ENCODE measurements around the gene KIZ. TPM values are rescaled to one million over a fixed set of nuclear protein-coding genes. Genes with fewer than 3 reads are reported as not detected.

The KIZ gene
- total RNA-seq, 2 donors from 2014 or later, result 6.3 to 17.1 TPM

GRCh38 chr20:21213691-21214090, 87.8 kb downstream of the KIZ start:
- no peak overlapping the region for H3K9ac ChIP-seq (ENCODE audit: low read depth in 2 of 2, low read length in 2 of 2)
- DNase-seq, result no peak
- H3K27me3 ChIP-seq, result no peaks in the 10 kb centered on the region
- H3K36me3 ChIP-seq, result no peaks in the 10 kb centered on the region
- H3K9me3 ChIP-seq, result no peaks in the 10 kb centered on the region
- TF ChIP-seq, protein P1, sequence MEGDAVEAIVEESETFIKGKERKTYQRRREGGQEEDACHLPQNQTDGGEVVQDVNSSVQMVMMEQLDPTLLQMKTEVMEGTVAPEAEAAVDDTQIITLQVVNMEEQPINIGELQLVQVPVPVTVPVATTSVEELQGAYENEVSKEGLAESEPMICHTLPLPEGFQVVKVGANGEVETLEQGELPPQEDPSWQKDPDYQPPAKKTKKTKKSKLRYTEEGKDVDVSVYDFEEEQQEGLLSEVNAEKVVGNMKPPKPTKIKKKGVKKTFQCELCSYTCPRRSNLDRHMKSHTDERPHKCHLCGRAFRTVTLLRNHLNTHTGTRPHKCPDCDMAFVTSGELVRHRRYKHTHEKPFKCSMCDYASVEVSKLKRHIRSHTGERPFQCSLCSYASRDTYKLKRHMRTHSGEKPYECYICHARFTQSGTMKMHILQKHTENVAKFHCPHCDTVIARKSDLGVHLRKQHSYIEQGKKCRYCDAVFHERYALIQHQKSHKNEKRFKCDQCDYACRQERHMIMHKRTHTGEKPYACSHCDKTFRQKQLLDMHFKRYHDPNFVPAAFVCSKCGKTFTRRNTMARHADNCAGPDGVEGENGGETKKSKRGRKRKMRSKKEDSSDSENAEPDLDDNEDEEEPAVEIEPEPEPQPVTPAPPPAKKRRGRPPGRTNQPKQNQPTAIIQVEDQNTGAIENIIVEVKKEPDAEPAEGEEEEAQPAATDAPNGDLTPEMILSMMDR (IDR thresholded peaks at IDR 0.05), result no peak
- no peaks in the 10 kb centered on the region for H3K4me1 ChIP-seq
- H3K27ac ChIP-seq, result no peak overlapping the region
- intact Hi-C loops (cut with DNase I), result no loop called here
- H3K4me3 ChIP-seq, result no peak overlapping the region

DNA sequence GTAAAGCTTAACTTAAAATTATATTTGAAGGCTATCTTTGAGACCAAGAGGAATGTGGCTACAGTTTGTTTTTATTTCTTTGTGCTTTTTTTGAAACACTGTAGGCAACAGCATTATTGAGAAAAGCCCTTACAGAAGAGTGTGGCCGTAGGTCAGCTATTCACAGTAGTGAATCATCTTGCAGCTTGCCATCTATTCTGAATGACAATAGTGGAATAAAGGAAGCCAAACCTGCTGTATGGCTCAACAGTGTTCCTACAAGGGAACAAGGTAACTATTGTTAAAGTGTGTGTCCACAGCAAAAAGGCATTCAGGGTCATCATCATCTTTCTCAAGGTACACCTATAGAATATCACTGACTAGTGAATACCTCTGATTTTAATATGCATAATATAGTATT, 88.5 kb downstream of the KIZ start:
- no peaks in the 10 kb centered on the region for H3K36me3 ChIP-seq
- H3K9ac ChIP-seq (ENCODE audit: low read depth in 2 of 2, low read length in 2 of 2), result no peak overlapping the region
- intact Hi-C loops (cut with DNase I), result no loop called here
- H3K9me3 ChIP-seq, result no peaks in the 10 kb centered on the region
- no peak overlapping the region for H3K4me3 ChIP-seq
- H3K4me1 ChIP-seq, result no peaks in the 10 kb centered on the region
- TF ChIP-seq, protein P1 (IDR thresholded peaks at IDR 0.05), result no peak
- no peak for DNase-seq
- no peaks in the 10 kb centered on the region for H3K27me3 ChIP-seq
- no peak overlapping the region for H3K27ac ChIP-seq

- H3K9ac ChIP-seq (ENCODE audit: low read depth in 2 of 2, low read length in 2 of 2), result no peak overlapping the region
- no peaks in the 10 kb centered on the region for H3K36me3 ChIP-seq
- DNase-seq, result no peak
- TF ChIP-seq, protein P1 (IDR thresholded peaks at IDR 0.05), result no peak
- H3K27me3 ChIP-seq, result no peaks in the 10 kb centered on the region
- no peaks in the 10 kb centered on the region for H3K9me3 ChIP-seq
- H3K27ac ChIP-seq, result no peak overlapping the region
- H3K4me3 ChIP-seq, result no peak overlapping the region
- H3K4me1 ChIP-seq, result no peaks in the 10 kb centered on the region
- intact Hi-C loops (cut with DNase I), result no loop called here
These were observed 93.8 kb downstream of the KIZ start for GRCh38 chr20:21219686-21220085.

DNA sequence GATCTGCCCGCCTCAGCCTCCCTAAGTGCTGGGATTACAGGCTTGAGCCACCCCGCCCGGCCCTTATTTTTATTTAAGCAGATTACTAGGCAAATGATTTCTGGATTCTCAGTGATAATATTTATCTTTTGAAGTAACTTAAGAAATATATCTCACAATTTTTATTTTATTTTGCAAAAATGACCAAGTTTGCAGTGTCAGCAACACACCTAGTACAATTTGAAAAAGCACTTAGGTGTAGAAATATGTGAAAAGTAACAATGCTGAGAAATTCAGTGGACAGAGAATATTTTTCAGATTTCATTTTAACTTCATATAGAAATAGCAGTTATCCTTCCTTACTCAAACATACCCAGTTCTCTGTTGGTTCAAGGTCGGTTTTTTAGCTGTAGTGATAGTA, 98.3 kb downstream of the KIZ start:
- H3K4me1 ChIP-seq, result no peaks in the 10 kb centered on the region
- H3K36me3 ChIP-seq, result no peaks in the 10 kb centered on the region
- H3K9ac ChIP-seq (ENCODE audit: low read depth in 2 of 2, low read length in 2 of 2), result no peak overlapping the region
- no peak for DNase-seq
- TF ChIP-seq, protein P1 (IDR thresholded peaks at IDR 0.05), result no peak
- intact Hi-C loops (cut with DNase I), result no loop called here
- no peak overlapping the region for H3K4me3 ChIP-seq
- no peaks in the 10 kb centered on the region for H3K27me3 ChIP-seq
- no peaks in the 10 kb centered on the region for H3K9me3 ChIP-seq
- H3K27ac ChIP-seq, result no peak overlapping the region

GRCh38 chr20:21225215-21225947, 99.5 kb downstream of the KIZ start:
- H3K27ac ChIP-seq, result no peak overlapping the region
- H3K36me3 ChIP-seq, result no peaks in the 10 kb centered on the region
- no peak for DNase-seq

More at GRCh38 chr20:21225215-21225947, 99.5 kb downstream of the KIZ start:
- intact Hi-C loops (cut with DNase I), result no loop called here
- H3K27me3 ChIP-seq, result no peaks in the 10 kb centered on the region
- H3K9ac ChIP-seq (ENCODE audit: low read depth in 2 of 2, low read length in 2 of 2), result no peak overlapping the region
- no peaks in the 10 kb centered on the region for H3K4me1 ChIP-seq
- no peaks in the 10 kb centered on the region for H3K9me3 ChIP-seq
- TF ChIP-seq, protein P1 (IDR thresholded peaks at IDR 0.05), result no peak
- no peak overlapping the region for H3K4me3 ChIP-seq
